CD4-positive, alpha-beta memory T cell (primary cell): ENCODE results near the gene MTMR2. TPM values are rescaled to one million over a fixed set of nuclear protein-coding genes. Genes with fewer than 3 reads are reported as not detected.

Experiments used
- CTCF ChIA-PET: fragments of 350-600 bp; sonication (Branson Sonifier 250); formaldehyde crosslinking; loops from one replicate; lab custom pipeline; 2021; ENCODE audit warnings: inconsistent platforms; ENCODE audit not compliant: partially characterized antibody; lab: Charles Lee
- POLR2A ChIA-PET: fragments of 350-600 bp; sonication (Branson Sonifier 250); formaldehyde crosslinking; loops from one replicate; lab custom pipeline; 2021; ENCODE audit not compliant: partially characterized antibody; lab: Charles Lee
- DNase-seq, 5 donors: peaks; one replicate each; pipeline versions ENCODE4 v3.0.0 to v3.0.0-alpha.2; 2020 to 2022; ENCODE audit warnings: mixed read lengths in 1 of 5
- H3K27ac ChIP-seq: one replicate; pipeline ENCODE4 v1.7.0; 2013; ENCODE audit warnings: low read depth, low read length
- H3K27me3 ChIP-seq: 2 replicates; pipeline ENCODE4 v1.7.0; 2013; ENCODE audit warnings: mild to moderate bottlenecking, low read length, moderate library complexity; ENCODE audit not compliant: insufficient read depth
- H3K36me3 ChIP-seq: 2 replicates; pipeline ENCODE4 v1.7.0; 2013; ENCODE audit warnings: mild to moderate bottlenecking, low read length, moderate library complexity; ENCODE audit not compliant: insufficient read depth
- H3K4me1 ChIP-seq: 2 replicates; pipeline ENCODE4 v1.7.0; 2013; ENCODE audit warnings: mild to moderate bottlenecking, low read length, moderate library complexity; ENCODE audit not compliant: insufficient read depth
- H3K4me3 ChIP-seq, 2 donors: one replicate each; pipeline ENCODE4 v1.7.0; 2013; ENCODE audit warnings: low read length in 2 of 2, mild to moderate bottlenecking in 1 of 2
- H3K9me3 ChIP-seq, 2 donors: one replicate each; pipeline ENCODE4 v1.7.0; 2013; ENCODE audit warnings: low read length in 2 of 2, control low read depth in 1 of 2; ENCODE audit not compliant: control insufficient read depth in 1 of 2
- H3K27ac Mint-ChIP-seq, 7 donors: one replicate each; pipeline ENCODE4 v1.8.0; 2020 to 2021; ENCODE audit warnings: mixed read lengths in 7 of 7, mild to moderate bottlenecking in 6 of 7, inconsistent platforms in 3 of 7, moderate library complexity in 3 of 7
- H3K27me3 Mint-ChIP-seq, 2 donors: one replicate each; pipeline ENCODE4 v1.8.0; 2020 to 2021; ENCODE audit warnings: mixed read lengths in 2 of 2
- H3K36me3 Mint-ChIP-seq, 2 donors: one replicate each; pipeline ENCODE4 v1.8.0; 2020 to 2021; ENCODE audit warnings: mixed read lengths in 2 of 2, inconsistent platforms in 1 of 2, mild to moderate bottlenecking in 1 of 2
- H3K4me1 Mint-ChIP-seq, 4 donors: one replicate each; pipeline ENCODE4 v1.8.0; 2020 to 2021; ENCODE audit warnings: mixed read lengths in 4 of 4, mild to moderate bottlenecking in 1 of 4
- H3K4me3 Mint-ChIP-seq, 8 donors: one replicate each; pipeline ENCODE4 v1.8.0; 2020 to 2021; ENCODE audit warnings: mixed read lengths in 8 of 8, mild to moderate bottlenecking in 7 of 8, moderate library complexity in 6 of 8, inconsistent platforms in 3 of 8
- H3K9me3 Mint-ChIP-seq, 8 donors: one replicate each; pipeline ENCODE4 v1.8.0; 2020 to 2021; ENCODE audit warnings: mixed read lengths in 8 of 8, mild to moderate bottlenecking in 5 of 8, inconsistent platforms in 3 of 8, moderate library complexity in 1 of 8
- intact Hi-C: fragments of 100-400 bp; cut with micrococcal nuclease; formaldehyde crosslinking; loops from one replicate; pipeline ENCODE4 v1.15.1; 2023
- polyA plus RNA-seq, 2 donors: library from polyadenylated mRNA; unstranded; fragments of 300-500 nt; fragmentation: Illumina TruSeq; gene quantifications; one replicate each; pipeline ENCODE4 v1.2.3, GENCODE V29; 2021
- total RNA-seq, 2 experiments: library from RNA; stranded (reverse); gene quantifications; one replicate each; pipeline ENCODE4 v1.2.3, GENCODE V29; 2021

MTMR2 gene
- total and polyA plus RNA-seq, 4 experiments from 2014 or later, result 13.1 to 13.6 (median 13.5) TPM

DNA sequence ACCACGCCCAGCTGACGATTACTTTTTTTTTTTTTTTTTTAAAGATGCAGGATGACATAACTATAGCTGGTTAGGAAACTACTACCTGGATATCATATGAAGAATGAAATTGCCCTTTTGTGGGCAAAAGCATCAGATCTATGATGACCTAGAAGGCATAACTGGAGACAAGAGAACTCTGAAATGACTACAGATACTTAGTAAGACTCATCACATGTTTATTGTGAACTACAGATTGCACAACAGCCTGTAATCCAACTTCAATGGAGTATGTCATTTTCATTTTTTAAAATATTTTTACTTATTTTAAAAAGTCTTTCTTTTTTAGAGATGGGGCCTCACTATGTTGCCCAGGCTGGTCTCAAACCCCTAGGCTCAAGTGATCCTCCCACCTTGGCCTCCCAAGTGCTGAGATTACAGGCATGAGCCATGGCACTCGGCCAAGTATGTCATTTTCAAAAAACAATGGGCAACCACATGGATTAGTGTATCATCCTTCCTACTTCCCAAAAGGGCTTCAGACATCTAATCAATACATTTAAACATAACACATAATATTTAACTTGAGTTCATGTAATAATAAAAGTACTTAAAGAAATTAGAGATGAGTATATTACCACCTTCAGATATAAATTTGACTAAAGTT lies 3.3 kb downstream of the MTMR2 start:
- peaks cover 26% of the 10 kb centered on the region for H3K4me1 ChIP-seq
- intact Hi-C loops, result loop anchor here (5.0 kb wide), 1 partner anchor 472 kb away; the partner anchor contains the start of gene JRKL
- no peaks in the 10 kb centered on the region for H3K36me3 ChIP-seq
- Mint-ChIP-seq H3K36me3 (peaks cover 0 to 9% of the 10 kb centered on the region in 2 donors), H3K4me3 (no peak overlapping the region), H3K27ac (peak overlapping the region in 1 of 7 donors; percentile 47), H3K9me3 (peaks cover 0 to 2% (median 0%) of the 10 kb centered on the region in 8 donors), H3K27me3 (no peaks in the 10 kb centered on the region), H3K4me1 (peaks cover 23 to 38% (median 31%) of the 10 kb centered on the region in 4 donors)
- H3K27ac ChIP-seq, result no peak overlapping the region
- no peak for DNase-seq
- ChIA-PET POLR2A (no interaction called here), CTCF (interaction anchor here (0.6 to 1.1 kb wide), 2 partner anchors 417 to 544 kb away, joined by 3 read pairs; no protein-coding TSS in a partner anchor)
- H3K4me3 ChIP-seq, result no peak overlapping the region
- no peaks in the 10 kb centered on the region for H3K9me3 ChIP-seq
- no peaks in the 10 kb centered on the region for H3K27me3 ChIP-seq

DNA sequence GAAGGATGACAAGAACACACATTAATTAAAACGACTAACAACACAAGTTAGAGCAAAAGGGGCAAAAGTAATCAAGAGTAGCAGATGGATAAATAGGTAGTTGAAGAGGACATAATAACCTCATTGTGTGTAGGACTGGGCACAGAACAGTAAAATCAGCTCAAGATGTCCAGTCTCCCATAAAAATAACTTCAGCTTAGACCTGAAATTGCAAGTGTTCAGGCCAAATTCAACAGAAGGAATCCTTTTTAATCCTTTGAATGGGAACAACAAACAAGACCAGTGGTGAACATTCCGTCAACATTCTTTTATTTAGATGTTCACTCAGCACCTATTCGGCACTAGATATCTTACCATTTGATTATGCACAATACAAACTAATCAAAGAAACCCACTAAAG lies 4.4 kb downstream of the MTMR2 start:
- Mint-ChIP-seq H3K4me1 (peaks cover 20 to 33% (median 28%) of the 10 kb centered on the region in 4 donors), H3K9me3 (no peaks in the 10 kb centered on the region), H3K36me3 (peaks cover 0 to 9% of the 10 kb centered on the region in 2 donors), H3K27me3 (no peaks in the 10 kb centered on the region), H3K4me3 (no peak overlapping the region), H3K27ac (no peak overlapping the region)
- no peaks in the 10 kb centered on the region for H3K27me3 ChIP-seq
- no peaks in the 10 kb centered on the region for H3K36me3 ChIP-seq
- no peak overlapping the region for H3K27ac ChIP-seq
- DNase-seq, result no peak
- CTCF ChIA-PET, result no interaction called here
- H3K4me1 ChIP-seq, result peaks cover 21% of the 10 kb centered on the region
- H3K9me3 ChIP-seq, result no peaks in the 10 kb centered on the region
- POLR2A ChIA-PET, result no interaction called here
- H3K4me3 ChIP-seq, result no peak overlapping the region
- intact Hi-C loops, result loop anchor here (1.0 kb wide), 1 partner anchor 39 kb away; no protein-coding TSS in a partner anchor

DNA sequence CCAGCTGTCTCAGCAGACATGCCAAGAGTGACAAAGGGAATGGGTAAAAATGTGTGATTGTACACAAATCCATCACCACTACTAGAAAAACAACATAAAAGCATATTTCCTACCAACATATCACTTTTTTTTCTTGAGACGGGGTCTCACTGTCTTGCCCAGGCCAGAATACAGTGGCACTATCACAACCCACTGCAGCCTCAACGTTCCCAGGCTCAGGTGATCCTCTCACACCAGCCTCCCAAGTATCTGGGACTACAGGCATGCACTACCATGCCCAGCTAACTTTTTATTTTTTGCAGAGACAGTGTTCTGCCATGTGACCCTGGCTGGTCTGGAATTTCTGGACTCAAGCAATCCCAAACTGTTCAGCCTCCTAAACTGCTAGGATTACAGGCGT lies 5.2 kb downstream of the MTMR2 start:
- ChIA-PET POLR2A (interaction anchor here (0.5 kb wide), 1 partner anchor 10 kb away, joined by 4 read pairs; no protein-coding TSS in a partner anchor), CTCF (no interaction called here)
- H3K4me1 ChIP-seq, result peaks cover 18% of the 10 kb centered on the region
- H3K9me3 Mint-ChIP-seq, result no peaks in the 10 kb centered on the region
- H3K27ac Mint-ChIP-seq, result no peak overlapping the region
- intact Hi-C loops, result loop anchor here (1.0 kb wide), 1 partner anchor 38 kb away; no protein-coding TSS in a partner anchor
- no peaks in the 10 kb centered on the region for H3K9me3 ChIP-seq
- no peak overlapping the region for H3K4me3 Mint-ChIP-seq
- H3K36me3 Mint-ChIP-seq, result peaks cover 0 to 5% of the 10 kb centered on the region in 2 donors
- no peaks in the 10 kb centered on the region for H3K36me3 ChIP-seq
- no peaks in the 10 kb centered on the region for H3K27me3 ChIP-seq
- H3K27ac ChIP-seq, result no peak overlapping the region
- H3K4me3 ChIP-seq, result no peak overlapping the region
- DNase-seq, result no peak
- H3K27me3 Mint-ChIP-seq, result no peaks in the 10 kb centered on the region
- H3K4me1 Mint-ChIP-seq, result peaks cover 18 to 29% (median 23%) of the 10 kb centered on the region in 4 donors

DNA sequence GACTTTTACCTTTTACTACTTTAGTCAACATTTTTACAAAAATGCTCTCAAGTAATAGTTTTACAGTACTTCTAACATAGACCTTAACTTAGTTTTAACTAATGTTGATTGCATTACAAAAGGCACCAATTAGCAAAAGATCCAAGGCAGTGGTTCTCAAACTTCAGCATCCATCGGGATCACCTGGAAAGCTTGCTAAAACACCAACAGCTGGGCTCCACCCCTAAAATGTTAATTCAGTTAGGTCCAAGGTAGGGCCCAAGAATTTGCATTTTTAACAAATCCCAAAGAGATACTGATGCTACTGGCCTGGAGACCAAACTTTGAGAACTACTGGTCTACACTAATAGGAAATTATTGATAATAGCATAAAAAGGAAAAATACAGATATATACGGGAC lies 5.9 kb downstream of the MTMR2 start:
- Mint-ChIP-seq H3K4me3 (no peak overlapping the region), H3K36me3 (peaks cover 0 to 1% of the 10 kb centered on the region in 2 donors), H3K27me3 (no peaks in the 10 kb centered on the region), H3K9me3 (no peaks in the 10 kb centered on the region), H3K27ac (no peak overlapping the region), H3K4me1 (peaks cover 16 to 28% (median 19%) of the 10 kb centered on the region in 4 donors)
- H3K4me1 ChIP-seq, result peaks cover 15% of the 10 kb centered on the region
- no peak for DNase-seq
- ChIA-PET CTCF (no interaction called here), POLR2A (no interaction called here)
- H3K27me3 ChIP-seq, result no peaks in the 10 kb centered on the region
- H3K9me3 ChIP-seq, result no peaks in the 10 kb centered on the region
- H3K4me3 ChIP-seq, result no peak overlapping the region
- no peaks in the 10 kb centered on the region for H3K36me3 ChIP-seq
- intact Hi-C loops, result no loop called here
- no peak overlapping the region for H3K27ac ChIP-seq

DNA sequence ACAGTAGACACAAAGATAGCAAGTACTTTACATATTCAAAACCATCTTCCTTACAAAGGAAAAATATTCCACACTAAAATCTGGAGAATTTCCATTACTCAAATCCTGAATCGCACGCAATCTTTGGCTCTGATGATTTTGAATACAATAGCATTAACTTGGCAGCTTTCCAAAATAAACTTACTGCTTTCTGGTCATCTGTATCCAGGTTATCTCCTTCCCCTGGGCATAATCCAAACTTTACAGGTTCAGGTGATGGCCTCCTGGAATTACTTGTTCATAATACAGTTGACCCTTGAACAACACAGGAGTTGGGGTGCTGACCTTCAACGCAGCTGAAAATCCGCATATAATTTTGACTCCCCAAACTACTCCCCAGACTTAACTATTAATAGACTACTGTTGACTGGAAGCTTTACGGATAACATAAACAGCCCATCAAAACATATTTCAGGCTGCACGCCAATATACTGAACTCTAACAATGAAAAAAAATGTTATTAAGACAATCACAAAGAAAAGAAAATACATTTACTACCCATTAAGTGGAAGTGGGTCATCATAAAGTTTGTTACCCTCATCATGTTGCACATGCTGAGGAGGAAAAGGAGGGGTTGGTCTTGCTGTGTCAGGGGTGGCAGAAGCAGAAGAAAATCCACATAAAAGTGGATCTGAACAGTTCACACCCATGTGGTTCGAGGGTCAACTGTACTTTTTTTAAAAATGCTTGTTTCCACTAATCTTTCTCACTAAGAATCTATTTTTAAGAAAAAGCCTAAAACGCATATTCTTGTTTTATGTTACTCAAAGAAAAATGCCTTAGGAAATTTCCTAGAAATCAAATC lies 6.5 kb downstream of the MTMR2 start:
- H3K36me3 ChIP-seq, result no peaks in the 10 kb centered on the region
- no peak overlapping the region for H3K4me3 ChIP-seq
- Mint-ChIP-seq H3K4me3 (no peak overlapping the region), H3K9me3 (no peaks in the 10 kb centered on the region), H3K27ac (no peak overlapping the region), H3K4me1 (peaks cover 10 to 22% (median 14%) of the 10 kb centered on the region in 4 donors), H3K36me3 (peaks cover 0 to 1% of the 10 kb centered on the region in 2 donors), H3K27me3 (no peaks in the 10 kb centered on the region)
- ChIA-PET POLR2A (no interaction called here), CTCF (interaction anchor here (1.2 to 1.3 kb wide), 2 partner anchors 13 to 477 kb away, joined by 3 to 4 read pairs; no protein-coding TSS in a partner anchor)
- intact Hi-C loops, result no loop called here
- H3K9me3 ChIP-seq, result no peaks in the 10 kb centered on the region
- H3K27ac ChIP-seq, result no peak overlapping the region
- H3K4me1 ChIP-seq, result peaks cover 11% of the 10 kb centered on the region
- H3K27me3 ChIP-seq, result no peaks in the 10 kb centered on the region
- DNase-seq, result no peak

DNA sequence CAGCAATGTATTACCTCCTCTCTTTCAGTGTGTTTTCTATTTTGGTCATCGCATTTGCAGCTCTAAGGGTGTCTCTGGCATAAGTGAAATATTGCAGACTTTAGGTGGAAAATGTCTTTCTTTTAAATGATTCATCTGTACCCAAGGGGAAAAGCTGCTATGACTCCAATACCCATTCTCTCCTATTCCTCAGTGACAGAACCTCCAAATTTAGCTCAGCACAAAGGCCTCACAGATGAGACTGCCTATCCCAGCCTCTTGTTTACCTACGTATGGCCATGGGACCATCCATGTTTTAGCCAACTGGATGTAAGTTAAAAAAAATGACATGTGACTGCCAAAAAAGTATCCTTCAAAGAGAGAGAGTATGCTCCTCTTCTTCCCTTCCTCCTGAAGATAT lies 7.9 kb downstream of the MTMR2 start:
- H3K4me3 Mint-ChIP-seq, result no peak overlapping the region
- H3K36me3 Mint-ChIP-seq, result peaks cover 1 to 9% of the 10 kb centered on the region in 2 donors
- H3K27me3 ChIP-seq, result no peaks in the 10 kb centered on the region
- H3K27ac Mint-ChIP-seq, result peak overlapping the region in 1 of 7 donors; percentile 17
- no peak for DNase-seq
- ChIA-PET CTCF (interaction anchor here (1.3 kb wide), 1 partner anchor 15 kb away, joined by 4 read pairs; no protein-coding TSS in a partner anchor), POLR2A (no interaction called here)
- H3K9me3 Mint-ChIP-seq, result no peaks in the 10 kb centered on the region
- peaks cover under 1% of the 10 kb centered on the region for H3K4me1 ChIP-seq
- no peak overlapping the region for H3K4me3 ChIP-seq
- no peak overlapping the region for H3K27ac ChIP-seq
- no peaks in the 10 kb centered on the region for H3K36me3 ChIP-seq
- no peaks in the 10 kb centered on the region for H3K27me3 Mint-ChIP-seq
- intact Hi-C loops, result no loop called here
- H3K9me3 ChIP-seq, result no peaks in the 10 kb centered on the region
- H3K4me1 Mint-ChIP-seq, result peaks cover 6 to 18% (median 10%) of the 10 kb centered on the region in 4 donors

DNA sequence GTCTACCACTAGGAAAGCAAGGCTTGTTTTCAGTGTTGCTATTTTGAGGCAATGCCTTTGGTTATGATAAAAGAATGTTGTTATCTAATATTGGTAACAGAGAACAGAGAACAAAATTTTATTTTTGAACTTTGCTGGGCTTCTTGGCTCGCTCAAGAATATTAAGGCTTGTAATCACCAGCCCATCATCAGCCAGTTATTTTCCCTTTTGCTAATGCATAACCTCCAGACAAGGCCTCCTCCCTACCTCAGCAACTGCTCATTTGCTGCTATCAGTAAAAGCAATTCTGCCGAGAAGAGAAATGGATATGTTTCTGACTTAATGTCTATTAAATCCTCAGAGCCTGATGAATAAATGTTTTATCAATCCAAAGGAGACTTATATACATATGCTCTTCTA lies 8.9 kb downstream of the MTMR2 start:
- no peaks in the 10 kb centered on the region for H3K27me3 ChIP-seq
- peaks cover 1 to 9% of the 10 kb centered on the region in 2 donors for H3K36me3 Mint-ChIP-seq
- intact Hi-C loops, result no loop called here
- ChIA-PET POLR2A (no interaction called here), CTCF (no interaction called here)
- H3K27ac Mint-ChIP-seq, result no peak overlapping the region
- H3K27ac ChIP-seq, result no peak overlapping the region
- no peak overlapping the region for H3K4me3 Mint-ChIP-seq
- H3K4me1 Mint-ChIP-seq, result peaks cover 6 to 18% (median 10%) of the 10 kb centered on the region in 4 donors
- no peak for DNase-seq
- no peaks in the 10 kb centered on the region for H3K27me3 Mint-ChIP-seq
- H3K36me3 ChIP-seq, result no peaks in the 10 kb centered on the region
- no peaks in the 10 kb centered on the region for H3K4me1 ChIP-seq
- H3K9me3 Mint-ChIP-seq, result no peaks in the 10 kb centered on the region
- no peaks in the 10 kb centered on the region for H3K9me3 ChIP-seq
- H3K4me3 ChIP-seq, result no peak overlapping the region
